ENCODE results near the gene FILIP1L. TPM values are rescaled to one million over a fixed set of nuclear protein-coding genes. Genes with fewer than 3 reads are reported as not detected.

FILIP1L gene
- total RNA-seq, 1 experiment from 2014 or later: 0.07 TPM

DNA sequence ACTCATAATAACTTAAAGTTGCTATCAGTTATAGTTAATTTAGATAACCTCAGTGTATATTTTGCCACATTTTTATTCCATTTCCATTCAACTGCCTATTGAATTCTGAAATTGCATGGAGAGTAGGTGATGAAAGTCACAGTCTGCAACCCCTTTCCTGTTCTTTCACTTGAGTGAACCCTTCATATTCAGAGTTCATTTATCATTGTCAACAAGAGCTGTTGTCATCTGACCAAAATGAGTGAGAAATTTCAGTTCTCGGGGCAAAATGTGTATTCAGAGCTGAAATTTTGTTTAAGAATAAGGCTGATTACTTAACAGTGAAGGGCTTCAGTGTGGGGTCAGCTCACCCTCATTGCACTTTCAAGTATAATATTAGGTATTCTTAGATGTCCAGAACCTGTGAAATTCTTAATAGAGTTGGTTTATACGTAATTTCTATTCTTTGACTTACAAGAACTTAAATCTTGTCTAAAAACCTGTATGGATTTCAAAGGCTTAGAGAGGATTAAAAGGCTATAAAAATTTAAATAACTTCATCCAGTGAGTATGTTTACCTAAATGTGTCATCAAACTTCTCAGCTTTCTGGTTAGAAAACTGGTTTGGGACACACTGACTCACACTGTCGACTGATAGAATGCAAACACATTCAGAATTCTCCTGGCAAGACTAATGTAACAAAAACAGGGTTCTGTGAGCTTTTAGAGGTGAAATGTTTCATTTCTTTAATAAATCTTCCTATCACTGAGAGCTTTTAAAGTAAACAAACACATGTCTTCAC is 204.4 kb downstream of the FILIP1L start:
- Histone ChIP-seq H3K14ac (ENCODE audit: insufficient read depth, low read length) (no peak overlapping the region), H3K79me1 (ENCODE audit: insufficient read depth, low read depth, low read length, poor library complexity, severe bottlenecking) (no peaks in the 10 kb centered on the region), H2BK15ac (ENCODE audit: low read depth, low read length) (no peak overlapping the region), H3K79me2 (ENCODE audit: insufficient read depth, low read length) (0 out of 2 replicates have a peak, but pooled peaks cover 3% of the 10 kb centered on the region), H4K8ac (replicated peaks; ENCODE audit: insufficient read length, low read depth, low read length) (no peak overlapping the region), H3K4ac (ENCODE audit: low read depth, low read length) (no peak overlapping the region), H4K20me1 (ENCODE audit: control insufficient read depth, insufficient read depth, insufficient read length) (no peaks in the 10 kb centered on the region), H4K5ac (ENCODE audit: insufficient read length, low read depth, low read length) (no peak overlapping the region), H3K27ac (ENCODE audit: insufficient read length, low read depth, low read length) (no peak overlapping the region), H3K9ac (ENCODE audit: extremely low read depth, insufficient read length, low read length) (no peak overlapping the region), H2AFZ (ENCODE audit: low read length) (no peak overlapping the region), H3K27me3 (ENCODE audit: insufficient read depth, low read length) (no peaks in the 10 kb centered on the region), H3K23ac (ENCODE audit: insufficient read length, low read depth, low read length) (no peak overlapping the region), H2BK120ac (ENCODE audit: low read depth, low read length, poor library complexity, severe bottlenecking) (no peak overlapping the region), H3K9me3 (ENCODE audit: control insufficient read depth, low read depth, low read length) (no peaks in the 10 kb centered on the region), H2AK5ac (ENCODE audit: insufficient read length, low read length) (no peak overlapping the region), H3K18ac (ENCODE audit: insufficient read length, low read depth, low read length) (no peak overlapping the region), H2BK12ac (ENCODE audit: insufficient read length, low read depth, low read length) (no peak overlapping the region), H3K56ac (ENCODE audit: insufficient read length, low read depth, low read length) (no peak overlapping the region), H2BK20ac (ENCODE audit: low read depth, low read length, poor library complexity, severe bottlenecking) (no peak overlapping the region), H4K91ac (ENCODE audit: insufficient read length, low read depth, low read length) (no peak overlapping the region), H3K23me2 (ENCODE audit: insufficient read length, low read depth, low read length, poor library complexity, severe bottlenecking) (no peaks in the 10 kb centered on the region), H3K4me1 (ENCODE audit: insufficient read depth, low read length) (peaks cover 3% of the 10 kb centered on the region; the same call in 1 of the 2 replicates), H3K4me2 (ENCODE audit: insufficient read depth, insufficient read length, low read length) (no peak overlapping the region), H2BK5ac (ENCODE audit: insufficient read length, low read length) (no peak overlapping the region), H3T11ph (ENCODE audit: low read length) (no peak overlapping the region)
- Mint-ChIP-seq H3K27me3 (ENCODE audit: low read depth) (no peaks in the 10 kb centered on the region), H3K27ac (no peak overlapping the region), H3K4me1 (peaks cover 24 to 26% of the 10 kb centered on the region in 2 experiments), H3K4me3 (no peak overlapping the region), H3K9me3 (no peaks in the 10 kb centered on the region), H3K36me3 (ENCODE audit: insufficient read depth in 1 of 3, low read depth in 3 of 3) (peaks cover 0 to 1% (median 0%) of the 10 kb centered on the region in 3 experiments; a peak in 1 of 7 replicates)
- TF ChIP-seq CTCF (conservative IDR thresholded peaks at IDR 0.05): no peak
- WGBS (ENCODE audit: extremely low coverage, insufficient read length, low lambda C conversion rate): no CpG with 5 or more reads among the region's 3 CpGs
- no peak for DNase-seq
